ENCODE results near the gene KRT17.

GRCh38 chr17:41653892-41654677 is 29.7 kb upstream of the KRT17 start:
- no peak for TF ChIP-seq EZH2 (IDR thresholded peaks at IDR 0.05; ENCODE audit: low read length, missing control alignments)
- TF ChIP-seq, protein P1, sequence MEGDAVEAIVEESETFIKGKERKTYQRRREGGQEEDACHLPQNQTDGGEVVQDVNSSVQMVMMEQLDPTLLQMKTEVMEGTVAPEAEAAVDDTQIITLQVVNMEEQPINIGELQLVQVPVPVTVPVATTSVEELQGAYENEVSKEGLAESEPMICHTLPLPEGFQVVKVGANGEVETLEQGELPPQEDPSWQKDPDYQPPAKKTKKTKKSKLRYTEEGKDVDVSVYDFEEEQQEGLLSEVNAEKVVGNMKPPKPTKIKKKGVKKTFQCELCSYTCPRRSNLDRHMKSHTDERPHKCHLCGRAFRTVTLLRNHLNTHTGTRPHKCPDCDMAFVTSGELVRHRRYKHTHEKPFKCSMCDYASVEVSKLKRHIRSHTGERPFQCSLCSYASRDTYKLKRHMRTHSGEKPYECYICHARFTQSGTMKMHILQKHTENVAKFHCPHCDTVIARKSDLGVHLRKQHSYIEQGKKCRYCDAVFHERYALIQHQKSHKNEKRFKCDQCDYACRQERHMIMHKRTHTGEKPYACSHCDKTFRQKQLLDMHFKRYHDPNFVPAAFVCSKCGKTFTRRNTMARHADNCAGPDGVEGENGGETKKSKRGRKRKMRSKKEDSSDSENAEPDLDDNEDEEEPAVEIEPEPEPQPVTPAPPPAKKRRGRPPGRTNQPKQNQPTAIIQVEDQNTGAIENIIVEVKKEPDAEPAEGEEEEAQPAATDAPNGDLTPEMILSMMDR (conservative IDR thresholded peaks at IDR 0.05 in 1 of 2, IDR thresholded peaks at IDR 0.05 in 1 of 2; ENCODE audit: low read depth in 1 of 2, low read length in 2 of 2) = no peak
